ENCODE measurements around the gene OR2J2. TPM values are rescaled to one million over a fixed set of nuclear protein-coding genes. Genes with fewer than 3 reads are reported as not detected.

OR2J2 gene
- polyA plus RNA-seq, 10 donors = 0.18 TPM; not detected in 9

Other genes with a start within 250 kb of the OR2J2 start
- 10 to 100 TPM; 37.8 to 64.7 (median 45.3) TPM for gene TRIM27, start 246.9 kb upstream of the OR2J2 start, polyA plus RNA-seq (ENCODE audit: insufficient read length in 10 of 10)
- gene ZNF311, start 165.6 kb upstream of the OR2J2 start, polyA plus RNA-seq (ENCODE audit: insufficient read length in 10 of 10) = 1 to 10 TPM; 1.6 to 3.0 (median 2.4) TPM
- gene OR2W1, start 125.7 kb upstream of the OR2J2 start, polyA plus RNA-seq (ENCODE audit: insufficient read length in 10 of 10) = not detected
- not detected for gene OR2B3, start 83.6 kb upstream of the OR2J2 start, polyA plus RNA-seq (ENCODE audit: insufficient read length in 10 of 10)
- gene OR2J1, start 71.4 kb upstream of the OR2J2 start, polyA plus RNA-seq (ENCODE audit: insufficient read length in 10 of 10) = not detected
- not detected for gene OR2J3, start 62.8 kb upstream of the OR2J2 start, polyA plus RNA-seq (ENCODE audit: insufficient read length in 10 of 10)
- gene OR14J1, start 130.8 kb downstream of the OR2J2 start, polyA plus RNA-seq (ENCODE audit: insufficient read length in 10 of 10) = under 1 TPM in 4 of 10 donors, not detected in 6; 0.03 to 0.07 (median 0.04) TPM
- not detected for gene OR5V1, start 198.0 kb downstream of the OR2J2 start, polyA plus RNA-seq (ENCODE audit: insufficient read length in 10 of 10)
- gene OR12D3, start 204.4 kb downstream of the OR2J2 start, polyA plus RNA-seq (ENCODE audit: insufficient read length in 10 of 10) = not detected
- gene OR12D2, start 224.7 kb downstream of the OR2J2 start, polyA plus RNA-seq (ENCODE audit: insufficient read length in 10 of 10) = not detected
- not detected for gene OR12D1, start 244.0 kb downstream of the OR2J2 start, polyA plus RNA-seq (ENCODE audit: insufficient read length in 10 of 10)